ENCODE measurements around the gene MYO5B. TPM values are rescaled to one million over a fixed set of nuclear protein-coding genes. Genes with fewer than 3 reads are reported as not detected.

The MYO5B gene
- total RNA-seq, 1 experiment from 2014 or later: 0.97 TPM

- no peaks in the 10 kb centered on the region for H3K9me2 ChIP-seq (replicated peaks; ENCODE audit: insufficient read depth, low read length)
- no peak overlapping the region for H2AFZ ChIP-seq (ENCODE audit: low read length)
- H3K4me3 ChIP-seq (ENCODE audit: low read length): no peak overlapping the region
- H3K79me2 ChIP-seq (ENCODE audit: low read length): no peaks in the 10 kb centered on the region
- H4K20me1 ChIP-seq (ENCODE audit: insufficient read depth, low read depth, low read length): no peaks in the 10 kb centered on the region
- H3K27ac ChIP-seq (ENCODE audit: low read length): no peak overlapping the region
- no peaks in the 10 kb centered on the region for H3K4me1 ChIP-seq (ENCODE audit: low read length)
- H3K27me3 ChIP-seq (ENCODE audit: low read length): no peaks in the 10 kb centered on the region
- H3K9ac ChIP-seq (ENCODE audit: low read length): no peak overlapping the region
- H3K36me3 ChIP-seq (ENCODE audit: insufficient read depth, low read length): no peaks in the 10 kb centered on the region
- DNase-seq: no peak
- no peak overlapping the region for H3K4me2 ChIP-seq (ENCODE audit: low read depth, low read length, poor library complexity, severe bottlenecking)
- H3K9me3 ChIP-seq (ENCODE audit: low read length): no peaks in the 10 kb centered on the region
These were observed 359.5 kb downstream of the MYO5B start for GRCh38 chr18:49835405-49835804.

DNA sequence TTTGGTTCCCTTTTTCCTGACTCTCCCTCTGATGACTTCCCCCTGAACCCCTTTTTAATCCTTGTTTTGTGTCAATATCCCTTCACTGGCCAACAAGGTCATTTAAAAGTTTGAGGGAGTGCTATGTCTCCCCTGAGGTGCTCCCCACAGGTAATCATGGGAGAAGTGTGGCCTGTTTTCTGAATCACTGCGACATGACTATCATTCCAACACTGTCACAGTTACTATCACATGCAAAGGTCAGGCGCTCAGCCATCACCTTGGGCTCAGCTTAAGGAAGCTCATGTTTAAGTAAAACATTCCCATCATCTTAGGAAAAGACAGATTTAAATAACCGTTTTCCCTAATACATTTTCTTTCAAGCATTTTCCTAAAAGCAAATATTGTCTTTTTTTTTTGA, 360.7 kb downstream of the MYO5B start:
- H3K36me3 ChIP-seq (ENCODE audit: insufficient read depth, low read length): no peaks in the 10 kb centered on the region
- no peak overlapping the region for H3K4me2 ChIP-seq (ENCODE audit: low read depth, low read length, poor library complexity, severe bottlenecking)
- H3K9ac ChIP-seq (ENCODE audit: low read length): no peak overlapping the region

GRCh38 chr18:49833814-49834213, 361.1 kb downstream of the MYO5B start:
- no peaks in the 10 kb centered on the region for H3K9me2 ChIP-seq (replicated peaks; ENCODE audit: insufficient read depth, low read length)
- H3K4me2 ChIP-seq (ENCODE audit: low read depth, low read length, poor library complexity, severe bottlenecking): no peak overlapping the region
- no peaks in the 10 kb centered on the region for H3K9me3 ChIP-seq (ENCODE audit: low read length)
- no peak overlapping the region for H2AFZ ChIP-seq (ENCODE audit: low read length)
- H3K4me3 ChIP-seq (ENCODE audit: low read length): no peak overlapping the region
- no peak for DNase-seq
- H3K36me3 ChIP-seq (ENCODE audit: insufficient read depth, low read length): no peaks in the 10 kb centered on the region
- H3K27ac ChIP-seq (ENCODE audit: low read length): no peak overlapping the region
- no peaks in the 10 kb centered on the region for H4K20me1 ChIP-seq (ENCODE audit: insufficient read depth, low read depth, low read length)
- no peaks in the 10 kb centered on the region for H3K4me1 ChIP-seq (ENCODE audit: low read length)
- no peaks in the 10 kb centered on the region for H3K79me2 ChIP-seq (ENCODE audit: low read length)
- H3K9ac ChIP-seq (ENCODE audit: low read length): no peak overlapping the region
- H3K27me3 ChIP-seq (ENCODE audit: low read length): no peaks in the 10 kb centered on the region

More for the DNA sequence above, 360.7 kb downstream of the MYO5B start:
- Histone ChIP-seq H4K20me1 (ENCODE audit: insufficient read depth, low read depth, low read length) (no peaks in the 10 kb centered on the region), H3K4me1 (ENCODE audit: low read length) (no peaks in the 10 kb centered on the region), H3K79me2 (ENCODE audit: low read length) (no peaks in the 10 kb centered on the region), H3K9me2 (replicated peaks; ENCODE audit: insufficient read depth, low read length) (no peaks in the 10 kb centered on the region), H3K9me3 (ENCODE audit: low read length) (no peaks in the 10 kb centered on the region), H3K4me3 (ENCODE audit: low read length) (no peak overlapping the region), H2AFZ (ENCODE audit: low read length) (no peak overlapping the region), H3K27ac (ENCODE audit: low read length) (no peak overlapping the region), H3K27me3 (ENCODE audit: low read length) (no peaks in the 10 kb centered on the region)
- DNase-seq: no peak

- Histone ChIP-seq H4K20me1 (ENCODE audit: insufficient read depth, low read depth, low read length) (no peaks in the 10 kb centered on the region), H3K4me1 (ENCODE audit: low read length) (no peaks in the 10 kb centered on the region), H3K27me3 (ENCODE audit: low read length) (no peaks in the 10 kb centered on the region), H3K9ac (ENCODE audit: low read length) (no peak overlapping the region), H3K9me2 (replicated peaks; ENCODE audit: insufficient read depth, low read length) (no peaks in the 10 kb centered on the region), H3K9me3 (ENCODE audit: low read length) (no peaks in the 10 kb centered on the region), H3K79me2 (ENCODE audit: low read length) (no peaks in the 10 kb centered on the region), H3K4me3 (ENCODE audit: low read length) (no peak overlapping the region), H3K36me3 (ENCODE audit: insufficient read depth, low read length) (no peaks in the 10 kb centered on the region), H3K4me2 (ENCODE audit: low read depth, low read length, poor library complexity, severe bottlenecking) (no peak overlapping the region), H2AFZ (ENCODE audit: low read length) (no peak overlapping the region), H3K27ac (ENCODE audit: low read length) (no peak overlapping the region)
- DNase-seq: no peak
These were observed 362.7 kb downstream of the MYO5B start for GRCh38 chr18:49832221-49832647.

DNA sequence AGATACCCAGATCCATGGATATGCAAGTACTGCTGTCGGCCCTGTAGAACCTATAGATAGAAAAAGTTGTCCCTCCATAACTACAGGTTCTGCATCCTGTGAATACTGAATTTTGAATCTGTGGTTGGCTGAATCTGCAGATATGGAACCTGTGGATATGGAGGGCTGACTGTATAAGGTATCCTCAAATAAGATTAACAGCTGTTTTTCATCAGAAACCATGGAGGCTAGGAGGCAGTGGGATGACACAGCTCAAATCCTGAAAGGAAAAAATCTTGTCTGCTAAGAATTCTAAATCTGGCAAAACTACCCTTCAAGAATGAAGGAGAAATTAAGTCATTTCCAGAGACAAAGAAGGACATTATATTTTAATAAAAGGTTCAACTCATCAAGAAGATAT, 367.0 kb downstream of the MYO5B start:
- no peaks in the 10 kb centered on the region for H4K20me1 ChIP-seq (ENCODE audit: insufficient read depth, low read depth, low read length)
- H3K79me2 ChIP-seq (ENCODE audit: low read length): no peaks in the 10 kb centered on the region
- no peaks in the 10 kb centered on the region for H3K9me2 ChIP-seq (replicated peaks; ENCODE audit: insufficient read depth, low read length)
- no peak for DNase-seq
- H3K9ac ChIP-seq (ENCODE audit: low read length): no peak overlapping the region
- no peak overlapping the region for H3K4me2 ChIP-seq (ENCODE audit: low read depth, low read length, poor library complexity, severe bottlenecking)
- no peaks in the 10 kb centered on the region for H3K27me3 ChIP-seq (ENCODE audit: low read length)
- no peaks in the 10 kb centered on the region for H3K36me3 ChIP-seq (ENCODE audit: insufficient read depth, low read length)
- H3K9me3 ChIP-seq (ENCODE audit: low read length): no peaks in the 10 kb centered on the region
- H3K27ac ChIP-seq (ENCODE audit: low read length): no peak overlapping the region
- H3K4me3 ChIP-seq (ENCODE audit: low read length): no peak overlapping the region
- no peak overlapping the region for H2AFZ ChIP-seq (ENCODE audit: low read length)
- no peaks in the 10 kb centered on the region for H3K4me1 ChIP-seq (ENCODE audit: low read length)

DNA sequence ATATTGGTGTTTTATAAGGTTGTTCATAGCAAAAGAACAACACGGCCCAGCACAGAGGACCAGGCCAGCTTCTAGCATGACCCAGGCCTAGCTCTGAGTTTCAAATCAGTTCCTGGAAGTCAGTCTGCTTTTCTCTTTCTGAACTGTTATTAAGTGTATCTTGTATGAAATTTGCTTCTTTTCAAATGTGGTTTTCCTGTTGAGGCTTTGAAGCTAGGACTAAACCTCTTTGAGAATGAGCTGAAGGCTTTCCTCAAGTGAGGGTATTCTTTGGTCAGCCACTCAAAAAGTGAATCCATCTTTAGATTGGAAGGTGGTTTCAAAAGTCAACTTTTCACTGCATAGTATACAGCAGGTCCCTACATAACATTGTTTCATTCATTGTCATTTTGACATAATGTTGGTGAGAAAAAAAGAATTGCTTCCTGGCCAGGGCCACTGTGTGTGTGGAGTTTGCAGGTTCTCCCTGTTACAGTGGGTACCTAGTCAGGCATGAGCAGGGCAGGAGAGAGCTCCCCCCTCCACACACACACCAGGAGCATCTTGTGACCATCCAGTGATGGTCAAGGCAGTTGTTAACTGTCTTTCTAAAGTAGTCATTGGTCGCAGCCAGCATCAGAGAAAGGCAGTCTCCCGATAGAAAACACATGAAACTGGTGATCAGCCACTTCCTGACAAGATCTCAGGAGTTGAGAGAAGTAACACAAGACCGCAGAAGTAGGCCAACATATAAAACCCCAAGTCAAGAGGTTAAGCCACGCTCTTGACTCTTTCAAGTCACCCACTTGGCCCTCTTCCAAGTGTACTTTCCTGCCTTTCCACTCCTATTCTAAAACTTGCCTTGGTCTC, 374.9 kb downstream of the MYO5B start:
- H3K27me3 ChIP-seq (ENCODE audit: low read length): no peaks in the 10 kb centered on the region
- no peak overlapping the region for H2AFZ ChIP-seq (ENCODE audit: low read length)
- H3K9me2 ChIP-seq (replicated peaks; ENCODE audit: insufficient read depth, low read length): no peaks in the 10 kb centered on the region
- H3K9me3 ChIP-seq (ENCODE audit: low read length): no peaks in the 10 kb centered on the region
- no peak overlapping the region for H3K4me2 ChIP-seq (ENCODE audit: low read depth, low read length, poor library complexity, severe bottlenecking)
- no peak overlapping the region for H3K9ac ChIP-seq (ENCODE audit: low read length)
- no peaks in the 10 kb centered on the region for H3K36me3 ChIP-seq (ENCODE audit: insufficient read depth, low read length)
- no peaks in the 10 kb centered on the region for H4K20me1 ChIP-seq (ENCODE audit: insufficient read depth, low read depth, low read length)
- no peaks in the 10 kb centered on the region for H3K79me2 ChIP-seq (ENCODE audit: low read length)
- no peaks in the 10 kb centered on the region for H3K4me1 ChIP-seq (ENCODE audit: low read length)
- no peak for DNase-seq
- no peak overlapping the region for H3K27ac ChIP-seq (ENCODE audit: low read length)
- no peak overlapping the region for H3K4me3 ChIP-seq (ENCODE audit: low read length)

- Histone ChIP-seq H3K9me2 (replicated peaks; ENCODE audit: insufficient read depth, low read length) (no peaks in the 10 kb centered on the region), H3K4me3 (ENCODE audit: low read length) (no peak overlapping the region), H3K9ac (ENCODE audit: low read length) (no peak overlapping the region), H3K4me2 (ENCODE audit: low read depth, low read length, poor library complexity, severe bottlenecking) (no peak overlapping the region), H3K27me3 (ENCODE audit: low read length) (no peaks in the 10 kb centered on the region), H2AFZ (ENCODE audit: low read length) (no peak overlapping the region), H3K36me3 (ENCODE audit: insufficient read depth, low read length) (no peaks in the 10 kb centered on the region), H3K9me3 (ENCODE audit: low read length) (no peaks in the 10 kb centered on the region), H3K79me2 (ENCODE audit: low read length) (no peaks in the 10 kb centered on the region), H3K27ac (ENCODE audit: low read length) (no peak overlapping the region), H3K4me1 (ENCODE audit: low read length) (peaks cover 5% of the 10 kb centered on the region), H4K20me1 (ENCODE audit: insufficient read depth, low read depth, low read length) (no peaks in the 10 kb centered on the region)
- no peak for DNase-seq
These were observed 375.8 kb downstream of the MYO5B start for GRCh38 chr18:49819071-49819662.

DNA sequence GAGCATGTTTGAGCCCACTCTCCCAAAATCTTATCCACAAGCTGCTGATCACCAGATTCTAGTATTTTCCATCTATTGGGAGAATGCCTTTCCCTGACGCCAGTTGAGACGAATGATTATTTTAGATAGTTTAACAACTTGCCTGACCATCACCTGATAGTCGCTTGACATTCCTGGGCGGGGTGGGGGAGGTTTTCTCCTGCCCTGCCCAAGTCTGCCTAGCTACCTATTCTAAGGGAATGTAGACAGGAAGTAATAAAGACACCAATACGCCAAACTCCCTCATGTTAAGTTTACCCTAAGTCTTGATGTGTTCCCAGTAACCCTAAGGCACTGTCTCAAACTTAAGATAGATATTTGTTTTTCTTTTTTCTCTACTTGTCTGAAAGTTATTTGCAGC, 377.0 kb downstream of the MYO5B start:
- Histone ChIP-seq H3K9me2 (replicated peaks; ENCODE audit: insufficient read depth, low read length) (no peaks in the 10 kb centered on the region), H3K79me2 (ENCODE audit: low read length) (peaks cover 4% of the 10 kb centered on the region), H3K4me1 (ENCODE audit: low read length) (peaks cover 5% of the 10 kb centered on the region), H3K27ac (ENCODE audit: low read length) (no peak overlapping the region), H3K9me3 (ENCODE audit: low read length) (no peaks in the 10 kb centered on the region), H4K20me1 (ENCODE audit: insufficient read depth, low read depth, low read length) (no peaks in the 10 kb centered on the region), H3K9ac (ENCODE audit: low read length) (no peak overlapping the region), H2AFZ (ENCODE audit: low read length) (no peak overlapping the region), H3K4me2 (ENCODE audit: low read depth, low read length, poor library complexity, severe bottlenecking) (no peak overlapping the region), H3K36me3 (ENCODE audit: insufficient read depth, low read length) (no peaks in the 10 kb centered on the region), H3K4me3 (ENCODE audit: low read length) (no peak overlapping the region), H3K27me3 (ENCODE audit: low read length) (no peaks in the 10 kb centered on the region)
- no peak for DNase-seq
